Mesodermal cell (in vitro differentiated cells): Measurements from ENCODE around the gene ANO2.
"Not testable (repeated sequence)": the region's sequence is repeated elsewhere in the genome, so short reads cannot be mapped to it uniquely, and the experiment has no call there.

Experiments
- H3K27ac ChIP-seq: 2 replicates; pipeline ENCODE4 v1.7.0; 2013; ENCODE audit warnings: mild to moderate bottlenecking, low read depth, low read length, moderate library complexity; ENCODE audit not compliant: severe bottlenecking
- H3K36me3 ChIP-seq: 2 replicates; pipeline ENCODE4 v1.7.1; 2013; ENCODE audit warnings: mild to moderate bottlenecking, low read length, moderate library complexity; ENCODE audit not compliant: control insufficient read depth, insufficient read depth
- H3K4me1 ChIP-seq: one replicate; pipeline ENCODE4 v1.7.1; 2013; ENCODE audit warnings: mild to moderate bottlenecking, low read length; ENCODE audit not compliant: insufficient read depth, control insufficient read depth, poor library complexity, severe bottlenecking
- H3K4me3 ChIP-seq: 2 replicates; pipeline ENCODE4 v1.7.0; 2013; ENCODE audit warnings: low read length, control low read depth, mild to moderate bottlenecking; ENCODE audit not compliant: insufficient read depth, poor library complexity, severe bottlenecking; ENCODE audit errors: extremely low read depth
- H3K9me3 ChIP-seq: 2 replicates; pipeline ENCODE4 v1.7.1; 2013; ENCODE audit warnings: mild to moderate bottlenecking, low read length, moderate library complexity; ENCODE audit not compliant: control insufficient read depth
- WGBS, 2 experiments: methylation state at CpG; one replicate each; pipeline ENCODE4 v1.1.5; 2013; ENCODE audit warnings: missing lambda C conversion rate in 2 of 2; ENCODE audit not compliant: insufficient coverage in 2 of 2; 5-methylcytosine and 5-hydroxymethylcytosine counted together

ANO2 gene

DNA sequence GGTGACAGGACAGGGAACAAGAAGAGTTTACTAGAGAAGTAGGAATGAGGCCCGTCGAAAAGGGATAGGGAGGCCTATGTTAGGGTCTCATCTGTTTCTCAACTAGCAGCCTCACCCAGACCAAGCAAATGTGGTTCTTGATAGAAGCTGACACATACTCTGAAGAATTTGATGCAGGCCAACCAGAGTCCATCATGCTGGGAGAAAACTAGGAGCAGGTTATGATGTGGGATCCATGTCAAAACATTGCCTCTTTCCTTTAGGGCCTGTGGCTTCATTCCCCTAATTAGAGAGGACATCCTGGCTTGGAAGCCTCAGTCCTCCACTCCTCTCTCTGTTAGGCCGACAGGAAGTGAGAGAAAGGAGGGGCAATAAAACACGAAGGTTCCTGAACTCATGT is 390.3 kb downstream of the ANO2 start:
- H3K27ac ChIP-seq: no peak overlapping the region
- H3K9me3 ChIP-seq: no peaks in the 10 kb centered on the region
- H3K4me3 ChIP-seq: no peak overlapping the region
- peaks cover 15% of the 10 kb centered on the region for H3K4me1 ChIP-seq
- WGBS, 2 experiments: 86 to 95% methylated on average over 1 to 4 of the region's 4 CpGs
- H3K36me3 ChIP-seq: no peaks in the 10 kb centered on the region

DNA sequence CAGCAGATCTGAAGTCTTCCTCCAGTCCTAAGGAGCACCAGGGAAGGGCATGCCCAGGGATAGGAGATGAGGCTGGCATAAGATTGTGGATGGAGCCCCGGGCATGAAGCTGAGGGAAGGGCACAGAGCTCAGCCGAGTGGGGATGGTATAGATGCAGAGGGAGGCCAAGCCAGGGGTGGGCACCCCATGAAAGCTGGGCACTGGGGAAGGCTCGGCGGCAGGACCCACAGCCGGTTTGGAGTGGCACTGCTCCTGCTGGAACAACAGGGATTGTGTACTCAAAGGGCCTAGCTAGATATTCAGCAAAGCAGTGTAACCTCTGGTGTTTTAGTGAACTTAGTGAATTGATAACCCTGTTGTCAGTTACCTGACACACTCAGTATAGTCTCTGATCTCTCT is 396.0 kb downstream of the ANO2 start:
- no peaks in the 10 kb centered on the region for H3K36me3 ChIP-seq
- WGBS, 2 experiments: 78 to 95% methylated on average over 4 to 5 of the region's 5 CpGs
- H3K4me1 ChIP-seq: peaks cover 5% of the 10 kb centered on the region
- no peak overlapping the region for H3K27ac ChIP-seq
- peaks cover 5% of the 10 kb centered on the region for H3K9me3 ChIP-seq
- H3K4me3 ChIP-seq: no peak overlapping the region

DNA sequence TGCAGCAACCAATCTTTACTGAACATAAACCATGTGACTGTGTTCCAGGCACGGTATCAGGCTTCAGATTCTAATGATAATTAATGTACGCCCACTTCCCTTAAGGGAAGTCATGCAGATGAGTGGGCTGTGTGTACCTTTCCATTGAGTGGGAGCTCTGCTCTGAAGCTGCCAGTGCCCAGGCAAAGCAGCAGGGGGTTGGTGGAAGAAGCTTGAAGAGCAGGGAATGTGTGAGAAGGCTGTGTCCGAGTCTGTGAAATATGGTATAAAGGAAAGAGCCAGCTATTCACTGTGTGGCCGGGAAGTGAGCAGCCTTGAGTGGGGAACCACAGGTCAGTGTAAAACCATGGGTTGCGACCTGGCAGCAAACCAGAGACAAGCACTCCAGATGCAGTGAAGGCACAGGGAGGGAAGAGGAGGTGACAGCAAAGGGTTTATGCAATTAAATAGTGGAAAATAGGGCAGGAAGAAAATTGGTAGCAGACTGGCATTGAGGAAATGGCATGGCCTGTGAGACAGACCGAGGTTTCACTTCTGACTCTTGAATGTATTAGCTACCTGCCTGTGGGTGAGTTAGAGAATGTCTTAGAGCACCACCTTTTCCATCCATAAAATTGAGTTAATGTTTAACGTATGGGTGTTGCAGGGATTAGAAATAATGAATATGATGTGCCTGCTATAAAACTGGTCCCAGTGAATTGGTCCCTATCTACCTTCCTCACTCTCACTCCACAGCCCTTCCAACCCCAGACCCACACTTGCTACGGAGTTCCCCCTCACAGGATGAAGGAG is 396.7 kb downstream of the ANO2 start:
- H3K4me3 ChIP-seq: no peak overlapping the region
- no peak overlapping the region for H3K27ac ChIP-seq
- 78 to 85% methylated on average over 6 of the region's 8 CpGs for WGBS, 2 experiments
- H3K9me3 ChIP-seq: peaks cover 10% of the 10 kb centered on the region
- H3K36me3 ChIP-seq: no peaks in the 10 kb centered on the region
- H3K4me1 ChIP-seq: peaks cover 5% of the 10 kb centered on the region

DNA sequence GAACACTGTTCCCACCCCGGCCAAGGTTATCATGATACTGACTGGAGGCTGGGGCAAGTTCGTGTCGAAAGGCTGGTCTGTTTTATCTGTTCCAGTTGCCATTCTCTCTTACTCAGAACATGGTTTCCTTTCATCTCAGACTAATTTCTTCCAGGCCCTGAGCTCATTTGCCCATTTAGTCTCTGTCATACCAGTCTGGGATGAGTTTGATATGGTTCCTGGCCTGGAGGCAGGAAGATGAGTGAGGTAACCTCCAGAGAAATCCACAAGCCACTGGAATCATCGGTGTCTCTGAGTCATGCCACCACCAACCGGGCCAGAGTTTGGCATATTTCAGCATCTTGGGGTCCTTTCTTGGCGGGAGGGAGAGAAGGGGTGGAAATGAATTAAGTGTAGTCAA is 398.4 kb downstream of the ANO2 start:
- Histone ChIP-seq H3K36me3 (no peaks in the 10 kb centered on the region), H3K27ac (no peak overlapping the region), H3K4me3 (no peak overlapping the region), H3K9me3 (peaks cover 10% of the 10 kb centered on the region), H3K4me1 (peaks cover 5% of the 10 kb centered on the region)
- 91 to 96% methylated on average over 4 to 6 of the region's 6 CpGs for WGBS, 2 experiments

DNA sequence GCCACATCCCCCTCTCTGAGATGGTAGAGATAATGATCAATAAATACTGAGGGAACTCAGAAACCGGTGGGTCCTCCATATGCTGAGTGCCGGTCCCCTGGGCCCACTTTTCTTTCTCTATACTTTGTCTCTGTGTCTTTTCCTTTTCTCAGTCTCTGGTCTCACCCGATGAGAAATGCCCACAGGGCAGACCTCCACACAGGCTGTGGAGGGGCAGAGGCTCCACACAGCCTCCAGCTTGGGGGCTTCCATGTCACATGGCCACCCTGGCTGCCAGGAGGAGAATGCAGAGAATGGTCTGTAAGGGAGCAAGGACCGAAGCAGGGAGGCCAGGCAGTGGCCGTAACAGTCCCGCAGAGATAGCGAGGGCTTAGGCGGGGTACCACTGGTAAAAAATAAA is 407.3 kb downstream of the ANO2 start:
- Histone ChIP-seq H3K27ac (no peak overlapping the region), H3K4me1 (no peaks in the 10 kb centered on the region), H3K9me3 (peaks cover 5% of the 10 kb centered on the region), H3K4me3 (no peak overlapping the region), H3K36me3 (no peaks in the 10 kb centered on the region)
- WGBS, 2 experiments: 86 to 100% methylated on average over 1 of the region's 8 CpGs

DNA sequence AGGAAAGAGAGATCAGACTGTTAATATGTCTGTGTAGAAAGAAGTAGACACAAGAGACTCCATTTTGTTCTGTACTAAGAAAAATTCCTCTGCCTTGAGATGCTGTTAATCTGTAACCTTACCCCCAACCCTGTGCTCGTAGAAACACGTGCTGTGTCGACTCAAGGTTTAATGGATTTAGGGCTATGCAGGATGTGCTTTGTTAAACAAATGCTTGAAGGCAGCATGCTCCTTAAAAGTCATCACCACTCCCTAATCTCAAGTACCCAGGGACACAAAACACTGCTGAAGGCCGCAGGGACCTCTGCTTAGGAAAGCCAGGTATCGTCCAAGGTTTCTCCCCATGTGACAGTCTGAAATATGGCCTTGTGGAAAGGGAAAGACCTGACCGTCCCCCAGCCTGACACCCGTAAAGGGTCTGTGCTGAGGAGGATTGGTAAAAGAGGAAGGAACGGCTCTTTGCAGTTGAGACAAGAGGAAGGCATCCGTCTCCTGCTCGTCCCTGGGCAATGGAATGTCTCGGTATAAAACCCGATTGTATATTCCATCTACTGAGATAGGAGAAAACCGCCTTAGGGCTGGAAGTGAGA is 407.9 kb downstream of the ANO2 start:
- not testable (repeated sequence) for H3K9me3 ChIP-seq, H3K36me3 ChIP-seq, H3K4me3 ChIP-seq, H3K4me1 ChIP-seq, H3K27ac ChIP-seq
- 53 to 74% methylated on average over 5 to 8 of the region's 13 CpGs for WGBS, 2 experiments

DNA sequence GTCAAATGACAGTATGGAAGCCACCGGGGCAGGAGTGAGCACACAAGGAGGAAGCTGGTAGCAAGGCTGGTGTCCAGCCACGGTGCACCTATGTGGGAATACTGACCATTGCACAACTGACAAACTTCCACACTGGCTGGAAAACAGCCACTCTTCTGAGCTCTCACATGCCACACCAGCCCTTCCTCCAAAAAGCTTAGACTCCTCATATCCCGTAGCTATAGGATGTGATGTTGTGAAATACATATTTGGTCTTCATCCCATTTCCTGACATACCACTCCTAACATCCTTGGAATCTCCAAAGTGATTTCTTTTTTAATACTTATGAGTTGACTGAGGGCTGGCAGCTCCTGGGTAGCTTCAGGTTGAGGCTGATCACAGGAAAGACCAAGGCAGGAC is 409.5 kb downstream of the ANO2 start:
- no peak overlapping the region for H3K4me3 ChIP-seq
- WGBS, 2 experiments: 75 to 90% methylated on average over 2 of the region's 3 CpGs
- H3K27ac ChIP-seq: no peak overlapping the region

GRCh38 chr12:5534426-5535199 is 410.4 kb downstream of the ANO2 start:
- H3K9me3 ChIP-seq: no peaks in the 10 kb centered on the region
- no peak overlapping the region for H3K27ac ChIP-seq
- H3K4me3 ChIP-seq: no peak overlapping the region
- H3K36me3 ChIP-seq: no peaks in the 10 kb centered on the region
- H3K4me1 ChIP-seq: no peaks in the 10 kb centered on the region
- WGBS, 2 experiments: 79 to 92% methylated on average over 6 to 7 of the region's 10 CpGs

More for the DNA sequence above, 409.5 kb downstream of the ANO2 start:
- Histone ChIP-seq H3K36me3 (no peaks in the 10 kb centered on the region), H3K9me3 (no peaks in the 10 kb centered on the region), H3K4me1 (no peaks in the 10 kb centered on the region)

GRCh38 chr12:5533368-5533767 is 411.7 kb downstream of the ANO2 start:
- H3K4me3 ChIP-seq: no peak overlapping the region

GRCh38 chr12:5525783-5526367 is 419.2 kb downstream of the ANO2 start:
- Histone ChIP-seq H3K4me1 (no peaks in the 10 kb centered on the region), H3K36me3 (no peaks in the 10 kb centered on the region), H3K4me3 (no peak overlapping the region), H3K27ac (no peak overlapping the region), H3K9me3 (no peaks in the 10 kb centered on the region)
- WGBS, 2 experiments: 78 to 89% methylated on average over 2 of the region's 4 CpGs

More at GRCh38 chr12:5533368-5533767, 411.7 kb downstream of the ANO2 start:
- H3K4me1 ChIP-seq: no peaks in the 10 kb centered on the region
- H3K27ac ChIP-seq: no peak overlapping the region
- WGBS, 2 experiments: 75 to 93% methylated on average over 1 to 2 of the region's 3 CpGs
- no peaks in the 10 kb centered on the region for H3K36me3 ChIP-seq
- H3K9me3 ChIP-seq: no peaks in the 10 kb centered on the region
